Chondrocyte (in vitro differentiated cells): ENCODE measurements around the gene RPL6. TPM values are rescaled to one million over a fixed set of nuclear protein-coding genes. Genes with fewer than 3 reads are reported as not detected.

Experiments
- DNase-seq: peaks from one replicate; pipeline ENCODE4 v3.0.0; 2021; ENCODE audit warnings: mixed read lengths, low spot score
- H3K27ac Mint-ChIP-seq: one replicate; pipeline ENCODE4 v1.8.0; 2021; ENCODE audit warnings: mild to moderate bottlenecking, moderate library complexity, mixed read lengths; ENCODE audit not compliant: unreplicated experiment
- H3K27me3 Mint-ChIP-seq: 2 replicates; pipeline ENCODE4 v1.8.0; 2021; ENCODE audit warnings: low read depth, mixed read lengths
- H3K36me3 Mint-ChIP-seq: 2 replicates; pipeline ENCODE4 v1.8.0; 2021; ENCODE audit warnings: low read depth, mixed read lengths
- H3K4me1 Mint-ChIP-seq: 2 replicates; pipeline ENCODE4 v1.8.0; 2021; ENCODE audit warnings: low read depth, mild to moderate bottlenecking, mixed read lengths
- H3K4me3 Mint-ChIP-seq: one replicate; pipeline ENCODE4 v1.8.0; 2021; ENCODE audit warnings: mild to moderate bottlenecking, moderate library complexity, mixed read lengths; ENCODE audit not compliant: unreplicated experiment
- H3K9me3 Mint-ChIP-seq: 2 replicates; pipeline ENCODE4 v1.8.0; 2021; ENCODE audit warnings: low read depth, mixed read lengths
- total RNA-seq: library from RNA; stranded (reverse); gene quantifications from 3 replicates; pipeline ENCODE4 v1.2.1, GENCODE V29; 2021
- TF ChIP-seq, protein P1 (sequence below): fragments of 200-600 bp; sonication (generic); IDR thresholded peaks from 2 replicates; pipeline ENCODE4 v1.5.0; 2021; ENCODE audit warnings: antibody characterized with exemption, mild to moderate bottlenecking, moderate library complexity

RPL6 gene
- total RNA-seq, 1 donor from 2014 or later = 896 TPM

DNA sequence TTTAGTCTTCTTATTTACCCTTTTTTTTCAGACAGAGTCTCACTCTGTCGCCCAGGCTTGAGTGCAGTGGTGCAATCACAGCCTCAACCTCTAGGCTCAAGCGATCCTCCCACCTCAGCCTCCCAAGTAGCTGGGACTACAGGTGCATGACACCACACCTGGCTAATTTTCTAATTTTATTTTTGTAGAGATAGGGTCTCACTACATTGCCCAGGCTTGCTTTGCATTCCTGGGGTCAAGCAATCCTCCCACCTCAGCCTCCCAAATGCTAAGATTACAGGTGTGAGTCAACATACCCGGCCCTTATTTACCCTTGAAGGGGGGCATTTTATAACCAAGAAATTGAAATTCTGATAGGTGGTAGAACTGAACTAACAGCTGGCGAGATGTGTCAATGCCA lies 48.1 kb downstream of the RPL6 start:
- no peak for DNase-seq
- TF ChIP-seq, protein P1, sequence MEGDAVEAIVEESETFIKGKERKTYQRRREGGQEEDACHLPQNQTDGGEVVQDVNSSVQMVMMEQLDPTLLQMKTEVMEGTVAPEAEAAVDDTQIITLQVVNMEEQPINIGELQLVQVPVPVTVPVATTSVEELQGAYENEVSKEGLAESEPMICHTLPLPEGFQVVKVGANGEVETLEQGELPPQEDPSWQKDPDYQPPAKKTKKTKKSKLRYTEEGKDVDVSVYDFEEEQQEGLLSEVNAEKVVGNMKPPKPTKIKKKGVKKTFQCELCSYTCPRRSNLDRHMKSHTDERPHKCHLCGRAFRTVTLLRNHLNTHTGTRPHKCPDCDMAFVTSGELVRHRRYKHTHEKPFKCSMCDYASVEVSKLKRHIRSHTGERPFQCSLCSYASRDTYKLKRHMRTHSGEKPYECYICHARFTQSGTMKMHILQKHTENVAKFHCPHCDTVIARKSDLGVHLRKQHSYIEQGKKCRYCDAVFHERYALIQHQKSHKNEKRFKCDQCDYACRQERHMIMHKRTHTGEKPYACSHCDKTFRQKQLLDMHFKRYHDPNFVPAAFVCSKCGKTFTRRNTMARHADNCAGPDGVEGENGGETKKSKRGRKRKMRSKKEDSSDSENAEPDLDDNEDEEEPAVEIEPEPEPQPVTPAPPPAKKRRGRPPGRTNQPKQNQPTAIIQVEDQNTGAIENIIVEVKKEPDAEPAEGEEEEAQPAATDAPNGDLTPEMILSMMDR = no peak
- peaks cover 11% of the 10 kb centered on the region for H3K4me1 Mint-ChIP-seq
- H3K9me3 Mint-ChIP-seq = no peaks in the 10 kb centered on the region
- no peaks in the 10 kb centered on the region for H3K36me3 Mint-ChIP-seq
- no peaks in the 10 kb centered on the region for H3K27me3 Mint-ChIP-seq
- H3K27ac Mint-ChIP-seq = no peak overlapping the region
- no peak overlapping the region for H3K4me3 Mint-ChIP-seq

DNA sequence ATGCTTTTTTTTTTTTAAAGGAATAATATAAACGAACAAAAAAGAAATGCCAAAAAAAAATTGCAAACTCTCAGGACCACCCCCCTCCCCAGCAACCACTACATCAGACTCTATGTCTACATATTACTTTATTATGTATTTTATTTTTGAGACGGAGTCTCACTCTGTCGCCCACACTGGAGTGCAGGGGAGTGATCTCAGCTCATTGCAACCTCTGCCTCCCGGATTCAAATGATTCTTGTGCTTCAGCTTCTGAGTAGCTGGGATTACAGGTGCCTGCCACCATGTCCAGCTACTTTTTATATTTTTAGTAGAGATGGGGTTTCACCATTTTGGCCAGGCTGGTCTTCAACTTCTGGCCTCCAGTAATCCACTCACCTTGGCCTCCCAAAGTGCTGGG lies 50.1 kb downstream of the RPL6 start:
- Mint-ChIP-seq H3K4me1 (peaks cover 12% of the 10 kb centered on the region), H3K27me3 (no peaks in the 10 kb centered on the region), H3K27ac (no peak overlapping the region), H3K9me3 (no peaks in the 10 kb centered on the region), H3K36me3 (no peaks in the 10 kb centered on the region), H3K4me3 (no peak overlapping the region)
- no peak for DNase-seq
- TF ChIP-seq, protein P1 = no peak

- TF ChIP-seq, protein P1 = no peak
- Mint-ChIP-seq H3K4me1 (peaks cover 22% of the 10 kb centered on the region), H3K27me3 (no peaks in the 10 kb centered on the region), H3K27ac (peak overlapping the region; percentile 74), H3K36me3 (no peaks in the 10 kb centered on the region), H3K4me3 (no peak overlapping the region), H3K9me3 (no peaks in the 10 kb centered on the region)
- no peak for DNase-seq
Measured at GRCh38 chr12:112357214-112357613, 52.2 kb downstream of the RPL6 start.

Other genes starting within 250 kb of the RPL6 start
- gene HECTD4, start 27.2 kb downstream of the RPL6 start, total RNA-seq = 40.7 to 57.0 TPM (median 42.7 TPM) in 3 replicates
- 114 to 141 TPM (median 139 TPM) in 3 replicates for gene PTPN11, start 9.3 kb upstream of the RPL6 start, total RNA-seq